ENCODE results near the gene SPDYE3. TPM values are rescaled to one million over a fixed set of nuclear protein-coding genes. Genes with fewer than 3 reads are reported as not detected.

SPDYE3 gene
- total and polyA plus RNA-seq, 4 donors, result 0.07 to 1.7 TPM; not detected in 2

DNA sequence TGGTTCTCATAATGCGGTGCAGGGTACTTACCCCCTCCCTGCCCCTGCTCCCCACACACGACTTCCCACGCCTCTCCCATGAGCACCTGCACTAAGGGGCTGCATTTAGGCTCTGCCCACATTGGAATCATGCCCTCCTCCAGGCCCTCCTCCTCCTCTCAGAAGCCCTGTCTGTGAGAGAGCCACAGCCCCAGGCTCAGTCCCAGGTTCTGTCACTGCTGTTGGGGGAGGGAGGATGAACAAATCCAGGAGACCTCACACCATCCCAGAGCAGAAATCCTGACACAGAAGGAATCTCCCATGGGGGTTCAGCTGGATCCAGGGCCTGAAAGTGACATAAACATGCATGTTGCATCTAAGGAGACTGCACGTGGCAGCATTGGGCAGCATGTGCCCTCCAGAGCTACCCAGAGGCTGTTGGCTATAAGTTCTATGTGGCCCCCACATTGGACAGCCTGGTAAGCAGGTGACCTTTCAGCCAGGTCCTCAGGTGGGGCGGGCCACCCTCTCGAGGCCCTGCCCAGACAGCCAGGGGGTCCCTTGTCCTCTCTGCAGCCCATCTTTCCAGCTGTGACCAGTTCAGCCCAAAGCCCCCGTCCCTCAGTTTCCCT is 64.2 kb downstream of the SPDYE3 start:
- no peaks in the 10 kb centered on the region for H3K4me1 ChIP-seq (ENCODE audit: control insufficient read depth in 4 of 4, insufficient read depth in 4 of 4, low read length in 3 of 4)
- H3K27ac ChIP-seq (ENCODE audit: low read depth in 1 of 2, low read length in 2 of 2), result peak overlapping the region in 1 of 2 donors; percentile 31
- 80% methylated on average over 7 of the region's 7 CpGs for WGBS
- no peak for DNase-seq (ENCODE audit: low spot score)
- H3K9me3 ChIP-seq (ENCODE audit: control insufficient read depth in 4 of 4, low read length in 3 of 4), result no peaks in the 10 kb centered on the region
- no peak overlapping the region for H3K9ac ChIP-seq (ENCODE audit: low read depth in 1 of 2, low read length in 2 of 2)
- no peak overlapping the region for H3K4me3 ChIP-seq (ENCODE audit: low read depth in 1 of 3, low read length in 3 of 3)
- TF ChIP-seq YY1 (IDR thresholded peaks at IDR 0.05) (no peak), FOXA1 (IDR thresholded peaks at IDR 0.05) (no peak), HNF4A (conservative IDR thresholded peaks at IDR 0.05) (no peak), SP1 (IDR thresholded peaks at IDR 0.05) (no peak), GABPA (IDR thresholded peaks at IDR 0.05 in 1 of 2, conservative IDR thresholded peaks at IDR 0.05 in 1 of 2) (no peak), FOXA2 (IDR thresholded peaks at IDR 0.05) (no peak), HNF4G (IDR thresholded peaks at IDR 0.05) (no peak), RAD21 (IDR thresholded peaks at IDR 0.05) (no peak), TAF1 (conservative IDR thresholded peaks at IDR 0.05) (no peak), NR2F2 (IDR thresholded peaks at IDR 0.05) (no peak)
- TF ChIP-seq, protein P1, sequence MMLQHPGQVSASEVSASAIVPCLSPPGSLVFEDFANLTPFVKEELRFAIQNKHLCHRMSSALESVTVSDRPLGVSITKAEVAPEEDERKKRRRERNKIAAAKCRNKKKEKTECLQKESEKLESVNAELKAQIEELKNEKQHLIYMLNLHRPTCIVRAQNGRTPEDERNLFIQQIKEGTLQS (IDR thresholded peaks at IDR 0.05), result no peak
- TF ChIP-seq, protein P2, sequence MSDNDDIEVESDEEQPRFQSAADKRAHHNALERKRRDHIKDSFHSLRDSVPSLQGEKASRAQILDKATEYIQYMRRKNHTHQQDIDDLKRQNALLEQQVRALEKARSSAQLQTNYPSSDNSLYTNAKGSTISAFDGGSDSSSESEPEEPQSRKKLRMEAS (IDR thresholded peaks at IDR 0.05), result no peak
- TF ChIP-seq, protein P3, sequence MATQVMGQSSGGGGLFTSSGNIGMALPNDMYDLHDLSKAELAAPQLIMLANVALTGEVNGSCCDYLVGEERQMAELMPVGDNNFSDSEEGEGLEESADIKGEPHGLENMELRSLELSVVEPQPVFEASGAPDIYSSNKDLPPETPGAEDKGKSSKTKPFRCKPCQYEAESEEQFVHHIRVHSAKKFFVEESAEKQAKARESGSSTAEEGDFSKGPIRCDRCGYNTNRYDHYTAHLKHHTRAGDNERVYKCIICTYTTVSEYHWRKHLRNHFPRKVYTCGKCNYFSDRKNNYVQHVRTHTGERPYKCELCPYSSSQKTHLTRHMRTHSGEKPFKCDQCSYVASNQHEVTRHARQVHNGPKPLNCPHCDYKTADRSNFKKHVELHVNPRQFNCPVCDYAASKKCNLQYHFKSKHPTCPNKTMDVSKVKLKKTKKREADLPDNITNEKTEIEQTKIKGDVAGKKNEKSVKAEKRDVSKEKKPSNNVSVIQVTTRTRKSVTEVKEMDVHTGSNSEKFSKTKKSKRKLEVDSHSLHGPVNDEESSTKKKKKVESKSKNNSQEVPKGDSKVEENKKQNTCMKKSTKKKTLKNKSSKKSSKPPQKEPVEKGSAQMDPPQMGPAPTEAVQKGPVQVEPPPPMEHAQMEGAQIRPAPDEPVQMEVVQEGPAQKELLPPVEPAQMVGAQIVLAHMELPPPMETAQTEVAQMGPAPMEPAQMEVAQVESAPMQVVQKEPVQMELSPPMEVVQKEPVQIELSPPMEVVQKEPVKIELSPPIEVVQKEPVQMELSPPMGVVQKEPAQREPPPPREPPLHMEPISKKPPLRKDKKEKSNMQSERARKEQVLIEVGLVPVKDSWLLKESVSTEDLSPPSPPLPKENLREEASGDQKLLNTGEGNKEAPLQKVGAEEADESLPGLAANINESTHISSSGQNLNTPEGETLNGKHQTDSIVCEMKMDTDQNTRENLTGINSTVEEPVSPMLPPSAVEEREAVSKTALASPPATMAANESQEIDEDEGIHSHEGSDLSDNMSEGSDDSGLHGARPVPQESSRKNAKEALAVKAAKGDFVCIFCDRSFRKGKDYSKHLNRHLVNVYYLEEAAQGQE (IDR thresholded peaks at IDR 0.05), result no peak
- H3K36me3 ChIP-seq (ENCODE audit: control insufficient read depth in 4 of 4, insufficient read depth in 3 of 4, low read depth in 1 of 4, low read length in 3 of 4), result peaks cover 0 to 5% (median 0%) of the 10 kb centered on the region in 4 donors
- no peaks in the 10 kb centered on the region for H3K27me3 ChIP-seq (ENCODE audit: control insufficient read depth in 4 of 4, insufficient read depth in 4 of 4, low read length in 3 of 4)

Small RNA genes lying within 50 kb of the gene (small RNA-seq; reads per million reads assigned to genes)
- not detected for gene RF00019

Other genes starting within 250 kb of the SPDYE3 start
- gene ZNF3, start 226.0 kb upstream of the SPDYE3 start, total RNA-seq, result 10 to 100 TPM; 14.0 to 18.2 TPM
- gene ZNF3, start 226.0 kb upstream of the SPDYE3 start, polyA plus RNA-seq, result 10 to 100 TPM; 10.2 to 10.4 TPM
- gene COPS6, start 218.7 kb upstream of the SPDYE3 start, total RNA-seq, result 10 to 100 TPM; 28.7 to 30.8 TPM
- gene COPS6, start 218.7 kb upstream of the SPDYE3 start, polyA plus RNA-seq, result 10 to 100 TPM; 62.7 to 63.2 TPM
- 100 to 1,000 TPM in 1 of 2 donors, 10 to 100 TPM in 1; 20.6 to 143 TPM for gene MCM7, start 206.3 kb upstream of the SPDYE3 start, total RNA-seq
- gene MCM7, start 206.3 kb upstream of the SPDYE3 start, polyA plus RNA-seq, result 10 to 100 TPM; 12.6 to 14.6 TPM
- 1 to 10 TPM; 4.6 to 5.5 TPM for gene AP4M1, start 206.1 kb upstream of the SPDYE3 start, total RNA-seq
- 1 to 10 TPM; 3.3 to 4.9 TPM for gene AP4M1, start 206.1 kb upstream of the SPDYE3 start, polyA plus RNA-seq
- 10 to 100 TPM; 16.1 to 17.9 TPM for gene TAF6, start 188.3 kb upstream of the SPDYE3 start, total RNA-seq
- gene TAF6, start 188.3 kb upstream of the SPDYE3 start, polyA plus RNA-seq, result 10 to 100 TPM in 1 of 2 donors, 1 to 10 TPM in 1; 8.9 to 16.3 TPM
- gene CNPY4, start 188.1 kb upstream of the SPDYE3 start, total RNA-seq, result 10 to 100 TPM in 1 of 2 donors, 1 to 10 TPM in 1; 3.7 to 11.9 TPM
- 1 to 10 TPM; 1.9 to 3.8 TPM for gene CNPY4, start 188.1 kb upstream of the SPDYE3 start, polyA plus RNA-seq
- gene MBLAC1, start 180.7 kb upstream of the SPDYE3 start, total RNA-seq, result 1 to 10 TPM; 1.4 TPM
- 1 to 10 TPM; 1.0 to 1.3 TPM for gene MBLAC1, start 180.7 kb upstream of the SPDYE3 start, polyA plus RNA-seq
- 10 to 100 TPM; 28.4 to 39.8 TPM for gene LAMTOR4, start 158.8 kb upstream of the SPDYE3 start, total RNA-seq
- gene LAMTOR4, start 158.8 kb upstream of the SPDYE3 start, polyA plus RNA-seq, result 100 to 1,000 TPM in 1 of 2 donors, 10 to 100 TPM in 1; 75.5 to 112 TPM
- 1 to 10 TPM; 3.5 to 6.9 TPM for gene TRAPPC14, start 149.0 kb upstream of the SPDYE3 start, total RNA-seq
- 1 to 10 TPM; 2.8 to 9.7 TPM for gene TRAPPC14, start 149.0 kb upstream of the SPDYE3 start, polyA plus RNA-seq
- under 1 TPM; 0.17 to 0.28 TPM for gene GAL3ST4, start 139.1 kb upstream of the SPDYE3 start, total RNA-seq
- gene GAL3ST4, start 139.1 kb upstream of the SPDYE3 start, polyA plus RNA-seq, result under 1 TPM; 0.18 to 0.57 TPM
- gene GPC2, start 130.3 kb upstream of the SPDYE3 start, total RNA-seq, result under 1 TPM; 0.33 to 0.79 TPM
- under 1 TPM in 1 of 2 donors, not detected in 1; 0.14 TPM for gene GPC2, start 130.3 kb upstream of the SPDYE3 start, polyA plus RNA-seq
- gene STAG3, start 129.8 kb upstream of the SPDYE3 start, total RNA-seq, result 1 to 10 TPM in 1 of 2 donors, under 1 TPM in 1; 0.28 to 1.1 TPM
- 1 to 10 TPM; 5.4 to 7.0 TPM for gene STAG3, start 129.8 kb upstream of the SPDYE3 start, polyA plus RNA-seq
- under 1 TPM; 0.37 to 0.59 TPM for gene PVRIG, start 87.8 kb upstream of the SPDYE3 start, total RNA-seq
- gene PVRIG, start 87.8 kb upstream of the SPDYE3 start, polyA plus RNA-seq, result under 1 TPM; 0.58 to 0.81 TPM
- 10 to 100 TPM in 1 of 2 donors, 1 to 10 TPM in 1; 6.0 to 50.8 TPM for gene PILRB, start 50.4 kb downstream of the SPDYE3 start, total RNA-seq
- 10 to 100 TPM; 12.2 to 16.5 TPM for gene PILRB, start 50.4 kb downstream of the SPDYE3 start, polyA plus RNA-seq
- gene PILRA, start 65.8 kb downstream of the SPDYE3 start, total RNA-seq, result 1 to 10 TPM; 2.8 to 3.5 TPM
- gene PILRA, start 65.8 kb downstream of the SPDYE3 start, polyA plus RNA-seq, result 1 to 10 TPM; 1.5 to 3.5 TPM
- 1 to 10 TPM; 1.4 to 2.3 TPM for gene ZCWPW1, start 121.0 kb downstream of the SPDYE3 start, total RNA-seq
- gene ZCWPW1, start 121.0 kb downstream of the SPDYE3 start, polyA plus RNA-seq, result 1 to 10 TPM; 3.3 TPM
- 10 to 100 TPM; 13.5 to 19.6 TPM for gene MEPCE, start 122.1 kb downstream of the SPDYE3 start, total RNA-seq
- 10 to 100 TPM in 1 of 2 donors, 1 to 10 TPM in 1; 6.7 to 21.8 TPM for gene MEPCE, start 122.1 kb downstream of the SPDYE3 start, polyA plus RNA-seq
- 1 to 10 TPM; 6.6 to 7.4 TPM for gene PPP1R35, start 128.8 kb downstream of the SPDYE3 start, total RNA-seq
- gene PPP1R35, start 128.8 kb downstream of the SPDYE3 start, polyA plus RNA-seq, result 10 to 100 TPM in 1 of 2 donors, 1 to 10 TPM in 1; 7.8 to 12.2 TPM
- gene SPACDR, start 156.6 kb downstream of the SPDYE3 start, total RNA-seq, result under 1 TPM; 0.17 to 0.33 TPM
- gene SPACDR, start 156.6 kb downstream of the SPDYE3 start, polyA plus RNA-seq, result under 1 TPM in 1 of 2 donors, not detected in 1; 0.06 TPM
- gene TSC22D4, start 171.5 kb downstream of the SPDYE3 start, total RNA-seq, result 10 to 100 TPM in 1 of 2 donors, 1 to 10 TPM in 1; 6.9 to 21.2 TPM
- gene TSC22D4, start 171.5 kb downstream of the SPDYE3 start, polyA plus RNA-seq, result 10 to 100 TPM in 1 of 2 donors, 1 to 10 TPM in 1; 5.5 to 15.9 TPM
- under 1 TPM; 0.08 to 0.09 TPM for gene NYAP1, start 176.2 kb downstream of the SPDYE3 start, total RNA-seq
- under 1 TPM in 1 of 2 donors, not detected in 1; 0.29 TPM for gene NYAP1, start 176.2 kb downstream of the SPDYE3 start, polyA plus RNA-seq
- gene AGFG2, start 231.5 kb downstream of the SPDYE3 start, total RNA-seq, result 10 to 100 TPM; 37.2 to 48.8 TPM
- gene AGFG2, start 231.5 kb downstream of the SPDYE3 start, polyA plus RNA-seq, result 10 to 100 TPM; 37.4 to 47.2 TPM